GM19468 (cell line): ENCODE data around the gene SNX3.

Experiments used
- ATAC-seq: cut with Tn5 transposase; IDR thresholded peaks from one replicate; pipeline ENCODE4 v1.9.1; 2021; ENCODE audit warnings: mild to moderate bottlenecking, moderate library complexity, moderate number of reproducible peaks; ENCODE audit not compliant: unreplicated experiment; ENCODE audit errors: extremely low read depth

The SNX3 gene

GRCh38 chr6:108161724-108162282 is 99.0 kb downstream of the SNX3 start:
- no peak for ATAC-seq
